Transverse colon (tissue), 4 donors: ENCODE data around the gene IRF2. TPM values are rescaled to one million over a fixed set of nuclear protein-coding genes. Genes with fewer than 3 reads are reported as not detected.

Source experiments
- DNase-seq: peaks from one replicate; pipeline ENCODE4 v3.0.0-alpha.2; 2019
- H3K27ac ChIP-seq, 4 donors: fragments of 200-600 bp; sonication (generic); 2 replicates each; pipeline ENCODE4 v1.5.1; 2016 to 2018; ENCODE audit warnings: inconsistent platforms in 4 of 4
- H3K27me3 ChIP-seq: fragments of 200-600 bp; sonication (generic); 2 replicates; pipeline ENCODE4 v1.5.1; 2017; ENCODE audit warnings: inconsistent platforms
- H3K36me3 ChIP-seq, 4 donors: fragments of 200-600 bp; sonication (generic); 2 replicates each; pipeline ENCODE4 v1.5.1; 2017 to 2019; ENCODE audit warnings: inconsistent platforms in 4 of 4
- H3K4me1 ChIP-seq, 4 donors: fragments of 200-600 bp; sonication (generic); 2 replicates each; pipeline ENCODE4 v1.5.1; 2017 to 2020; ENCODE audit warnings: inconsistent platforms in 4 of 4
- H3K4me3 ChIP-seq, 4 donors: fragments of 200-600 bp; sonication (generic); 1 replicate in 1 of 4; 2 replicates in 3 of 4; pipeline versions ENCODE4 v1.5.1 to v1.6.1; 2017 to 2019; ENCODE audit warnings: inconsistent platforms in 4 of 4
- H3K9me3 ChIP-seq, 2 donors: fragments of 200-600 bp; sonication (generic); 2 replicates each; pipeline ENCODE4 v1.5.1; 2017 to 2019; ENCODE audit warnings: inconsistent platforms in 2 of 2
- CTCF ChIP-seq, 5 experiments: fragments of 200-600 bp in 3 of 5; fragments of 450-650 bp in 2 of 5; sonication (generic) in 3 of 5; IDR thresholded peaks; 1 replicate in 2 of 5; 2 replicates in 3 of 5; pipeline ENCODE4 v1.5.1; 2016 to 2017; ENCODE audit warnings: antibody characterized with exemption in 5 of 5, inconsistent platforms in 3 of 5, mild to moderate bottlenecking in 2 of 5, moderate library complexity in 1 of 5
- EP300 ChIP-seq: sonication (generic); formaldehyde crosslinking; IDR thresholded peaks from one replicate; pipeline ENCODE4 v1.6.1; 2017; ENCODE audit warnings: antibody characterized with exemption, low read depth
- POLR2A ChIP-seq: fragments of 450-650 bp; IDR thresholded peaks from one replicate; pipeline ENCODE4 v1.6.1; 2016; ENCODE audit warnings: antibody characterized with exemption, mild to moderate bottlenecking, moderate library complexity
- POLR2AphosphoS5 ChIP-seq, 3 donors: sonication (generic); formaldehyde crosslinking; IDR thresholded peaks; one replicate each; pipeline ENCODE4 v1.6.1; 2016; ENCODE audit warnings: antibody characterized with exemption in 3 of 3
- WGBS, 2 donors: methylation state at CpG; one replicate each; pipeline ENCODE4 v1.1.5; 2018; ENCODE audit warnings: low coverage in 1 of 2; 5-methylcytosine and 5-hydroxymethylcytosine counted together
- in situ Hi-C, 4 donors: fragments of 200-750 bp; cut with MboI; loops; one replicate each; pipeline versions ENCODE4 v1.15.0 to v1.15.1; 2017; ENCODE audit warnings: low sequenced_read_pairs in 3 of 4, low pct_ligation_motif_present in 1 of 4, low pct_unique_long_range_greater_than_20kb in 1 of 4
- intact Hi-C: fragments of 100-400 bp; cut with DNase I; formaldehyde crosslinking; loops from one replicate; pipeline ENCODE4 v1.15.1; 2023; ENCODE audit warnings: low total_unique reads
- total RNA-seq, 4 donors: library from RNA; depleted of rRNA; stranded (reverse); fragments of >200 nt; gene quantifications; one replicate each; pipeline ENCODE4 v1.1.0, GENCODE V29; 2016

Gene IRF2
- total RNA-seq, 4 donors from 2014 or later, result 15.3 to 85.3 (median 42.5) TPM

DNA sequence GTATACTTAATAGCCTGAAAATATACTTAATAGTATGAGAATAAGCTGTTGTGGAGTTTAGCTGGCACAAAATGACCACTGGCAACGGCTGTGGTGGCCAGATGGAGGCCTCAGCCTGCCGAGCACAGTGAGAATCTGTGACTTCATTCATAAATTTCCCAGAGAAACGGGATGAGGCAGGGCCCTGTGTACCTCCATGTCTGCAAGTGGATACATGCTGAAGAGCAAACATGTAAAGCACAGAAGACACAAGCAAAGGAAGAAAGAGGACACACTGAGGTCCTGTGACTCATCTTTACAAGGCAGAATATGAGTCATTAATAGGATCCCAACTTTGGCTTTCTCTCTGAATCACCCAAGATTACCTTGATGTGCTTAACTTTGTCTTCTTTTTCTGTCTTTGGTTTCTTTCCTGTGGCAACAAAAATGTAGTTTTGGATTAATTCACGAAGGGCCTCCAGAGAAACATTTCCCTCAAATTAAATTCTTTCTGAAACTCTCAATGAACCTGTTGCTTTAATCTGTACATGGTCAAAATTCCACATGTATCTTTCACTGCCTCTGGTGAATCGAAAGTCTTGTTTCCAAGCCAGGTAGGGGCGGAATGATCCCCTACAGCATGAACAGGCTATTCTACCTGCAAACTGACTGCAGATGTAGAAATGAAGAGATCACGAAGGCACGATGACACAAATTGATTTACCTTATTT lies 56.4 kb downstream of the IRF2 start:
- peaks cover 0 to 20% (median 7%) of the 10 kb centered on the region in 4 donors for H3K36me3 ChIP-seq
- intact Hi-C loops, result no loop called here
- in situ Hi-C loops, result loop anchor here in 3 of 4 donors (25.0 kb wide), 1 partner anchor 119 kb away; no protein-coding TSS in a partner anchor
- H3K4me3 ChIP-seq, result no peak overlapping the region
- TF ChIP-seq EP300 (no peak), POLR2A (no peak), CTCF (IDR thresholded peaks at IDR 0.05) (no peak), POLR2AphosphoS5 (IDR thresholded peaks at IDR 0.05) (no peak)
- H3K4me1 ChIP-seq, result peaks cover 5 to 45% (median 20%) of the 10 kb centered on the region in 4 donors
- WGBS, 2 donors, result 68 to 71% methylated on average over 5 to 8 of the region's 8 CpGs
- H3K9me3 ChIP-seq, result no peaks in the 10 kb centered on the region
- H3K27me3 ChIP-seq, result no peaks in the 10 kb centered on the region
- H3K27ac ChIP-seq, result peak overlapping the region; percentile 65 to 76 (median 72)
- no peak for DNase-seq

- in situ Hi-C loops, result loop anchor here in 3 of 4 donors (25.0 kb wide), 1 partner anchor 120 kb away; no protein-coding TSS in a partner anchor
- Histone ChIP-seq H3K27me3 (no peaks in the 10 kb centered on the region), H3K36me3 (peaks cover 0 to 20% (median 7%) of the 10 kb centered on the region in 4 donors), H3K9me3 (no peaks in the 10 kb centered on the region), H3K4me3 (peak overlapping the region in 1 of 4 donors; percentile 17), H3K4me1 (peaks cover 5 to 45% (median 20%) of the 10 kb centered on the region in 4 donors), H3K27ac (peak overlapping the region; percentile 65 to 76 (median 72))
- TF ChIP-seq CTCF (IDR thresholded peaks at IDR 0.05) (no peak), POLR2AphosphoS5 (IDR thresholded peaks at IDR 0.05) (no peak), EP300 (no peak), POLR2A (no peak)
- peak; percentile 39 for DNase-seq
- intact Hi-C loops, result no loop called here
- 58 to 74% methylated on average over 9 to 12 of the region's 12 CpGs for WGBS, 2 donors
These were observed 57.2 kb downstream of the IRF2 start for GRCh38 chr4:184416913-184417734.

GRCh38 chr4:184415071-184415470 lies 59.3 kb downstream of the IRF2 start:
- Histone ChIP-seq H3K27me3 (no peaks in the 10 kb centered on the region), H3K4me3 (no peak overlapping the region), H3K9me3 (no peaks in the 10 kb centered on the region), H3K27ac (no peak overlapping the region), H3K36me3 (peaks cover 0 to 20% (median 7%) of the 10 kb centered on the region in 4 donors), H3K4me1 (peaks cover 5 to 34% (median 20%) of the 10 kb centered on the region in 4 donors)
- WGBS, 2 donors, result 83% methylated on average over 6 of the region's 6 CpGs; no CpG with 5 or more reads in 1 of the 2 donors
- in situ Hi-C loops (loop anchor here in 3 of 4 donors (25.0 kb wide), 1 partner anchor 122 kb away; no protein-coding TSS in a partner anchor), intact Hi-C loops (no loop called here)
- DNase-seq, result no peak
- TF ChIP-seq POLR2A (no peak), POLR2AphosphoS5 (IDR thresholded peaks at IDR 0.05) (no peak), CTCF (IDR thresholded peaks at IDR 0.05) (no peak), EP300 (no peak)
